ENCODE data around the gene PAN3. TPM values are rescaled to one million over a fixed set of nuclear protein-coding genes. Genes with fewer than 3 reads are reported as not detected.
A peak's percentile ranks its signal among the peaks of the same experiment; 100 is the strongest.
"Not testable (repeated sequence)": the region's sequence is repeated elsewhere in the genome, so short reads cannot be mapped to it uniquely, and the experiment has no call there.

The PAN3 gene
- total and polyA plus RNA-seq, 8 donors = 12.4 to 26.4 (median 16.3) TPM

DNA sequence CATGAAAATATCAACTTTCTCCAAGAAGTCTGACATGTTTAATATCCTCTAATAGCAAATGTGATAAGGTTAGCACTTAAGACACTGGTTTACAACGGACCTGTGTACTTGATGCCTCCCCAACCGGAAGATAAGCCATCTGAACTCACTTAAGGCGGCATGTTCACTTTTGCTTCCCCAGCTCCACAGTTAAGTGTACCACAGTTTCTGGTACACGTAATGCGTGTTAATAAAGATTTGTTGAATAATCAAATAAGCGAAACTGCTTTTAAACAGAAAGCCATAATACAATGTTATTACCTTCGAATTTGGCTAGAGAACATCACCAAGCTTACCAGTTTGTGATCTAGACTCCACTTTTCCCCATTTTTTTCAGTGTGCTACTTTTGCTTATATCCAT, 1.4 kb upstream of the PAN3 start:
- FAIRE-seq (no peak), ATAC-seq (no peak), DNase-seq (no peak)
- Histone ChIP-seq H3K27ac (no peak overlapping the region), H3K4me1 (peaks cover 0 to 14% (median 3%) of the 10 kb centered on the region in 3 donors), H3K4me3 (peak overlapping the region in 3 of 4 donors; percentile 96 to 99 (median 98)), H3K27me3 (no peaks in the 10 kb centered on the region), H3K36me3 (no peaks in the 10 kb centered on the region), H3K9me3 (no peaks in the 10 kb centered on the region)
- TF ChIP-seq, protein P1, sequence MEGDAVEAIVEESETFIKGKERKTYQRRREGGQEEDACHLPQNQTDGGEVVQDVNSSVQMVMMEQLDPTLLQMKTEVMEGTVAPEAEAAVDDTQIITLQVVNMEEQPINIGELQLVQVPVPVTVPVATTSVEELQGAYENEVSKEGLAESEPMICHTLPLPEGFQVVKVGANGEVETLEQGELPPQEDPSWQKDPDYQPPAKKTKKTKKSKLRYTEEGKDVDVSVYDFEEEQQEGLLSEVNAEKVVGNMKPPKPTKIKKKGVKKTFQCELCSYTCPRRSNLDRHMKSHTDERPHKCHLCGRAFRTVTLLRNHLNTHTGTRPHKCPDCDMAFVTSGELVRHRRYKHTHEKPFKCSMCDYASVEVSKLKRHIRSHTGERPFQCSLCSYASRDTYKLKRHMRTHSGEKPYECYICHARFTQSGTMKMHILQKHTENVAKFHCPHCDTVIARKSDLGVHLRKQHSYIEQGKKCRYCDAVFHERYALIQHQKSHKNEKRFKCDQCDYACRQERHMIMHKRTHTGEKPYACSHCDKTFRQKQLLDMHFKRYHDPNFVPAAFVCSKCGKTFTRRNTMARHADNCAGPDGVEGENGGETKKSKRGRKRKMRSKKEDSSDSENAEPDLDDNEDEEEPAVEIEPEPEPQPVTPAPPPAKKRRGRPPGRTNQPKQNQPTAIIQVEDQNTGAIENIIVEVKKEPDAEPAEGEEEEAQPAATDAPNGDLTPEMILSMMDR (IDR thresholded peaks at IDR 0.05) = no peak
- WGBS, 2 donors = 21 to 24% methylated on average over 7 of the region's 7 CpGs
- intact Hi-C loops (cut with DNase I) = no loop called here

DNA sequence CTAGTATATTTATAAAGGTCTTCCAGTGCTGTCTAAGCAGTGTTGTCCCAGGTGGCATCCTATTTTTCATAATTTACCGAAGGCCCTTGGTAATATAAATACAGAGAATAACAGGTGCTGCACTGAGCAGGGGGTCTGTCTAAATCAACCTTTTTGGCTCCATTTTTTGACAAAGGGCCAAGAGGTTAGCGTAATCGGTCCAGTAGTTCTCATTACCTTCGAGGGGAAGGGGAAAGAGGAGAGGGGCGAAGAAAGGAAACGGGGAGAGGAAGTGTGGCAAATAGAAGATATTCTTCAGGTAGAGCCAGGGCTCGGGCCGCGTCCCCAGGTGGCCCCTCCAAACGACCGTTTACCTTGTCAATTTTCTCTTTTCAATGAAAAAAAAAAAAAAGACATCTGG, 749 bp upstream of the PAN3 start:
- FAIRE-seq (no peak), DNase-seq (peak in 2 of 6 donors; percentile 16 to 29), ATAC-seq (no peak)
- peak overlapping the region; percentile 85 to 99 (median 97) for H3K4me3 ChIP-seq
- no peaks in the 10 kb centered on the region for H3K36me3 ChIP-seq
- peak overlapping the region; percentile 91 to 99 (median 98) for H3K27ac ChIP-seq
- intact Hi-C loops (cut with DNase I) = no loop called here
- TF ChIP-seq, protein P1 (IDR thresholded peaks at IDR 0.05) = no peak
- H3K4me1 ChIP-seq = peaks cover 0 to 16% (median 6%) of the 10 kb centered on the region in 3 donors
- 0 to 1% methylated on average over 11 of the region's 11 CpGs for WGBS, 2 donors
- no peaks in the 10 kb centered on the region for H3K9me3 ChIP-seq
- no peaks in the 10 kb centered on the region for H3K27me3 ChIP-seq

DNA sequence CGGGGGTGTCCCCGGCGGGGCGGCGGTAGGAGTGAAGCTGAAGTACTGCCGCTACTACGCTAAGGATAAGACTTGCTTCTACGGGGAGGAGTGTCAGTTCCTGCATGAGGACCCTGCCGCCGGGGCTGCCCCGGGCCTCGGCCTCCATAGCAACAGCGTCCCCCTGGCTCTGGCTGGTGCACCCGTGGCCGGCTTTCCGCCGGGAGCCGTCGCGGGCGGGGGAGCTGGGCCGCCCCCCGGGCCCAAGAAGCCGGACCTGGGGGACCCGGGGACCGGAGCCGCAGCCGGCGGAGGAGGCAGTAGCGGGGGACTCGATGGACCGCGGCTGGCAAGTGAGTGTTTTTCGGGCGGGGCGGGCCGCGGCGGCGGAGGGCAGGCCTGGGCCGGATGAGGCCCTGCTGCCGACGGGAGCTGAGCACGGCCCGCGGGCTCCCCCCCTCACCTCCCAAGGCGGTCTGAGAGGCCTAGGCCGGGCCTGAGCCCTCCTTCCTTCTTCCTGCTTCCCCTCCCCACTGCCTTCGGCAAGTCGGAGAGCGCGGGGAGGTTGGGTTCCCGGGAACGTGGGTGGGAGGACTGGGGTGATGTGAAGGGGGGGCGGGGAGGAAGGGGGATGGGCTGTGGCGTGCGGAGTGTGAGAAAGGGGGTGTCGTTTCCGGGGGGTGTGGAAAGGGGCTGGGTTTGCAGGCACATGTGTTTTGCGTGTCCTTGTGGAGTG, 568 bp downstream of the PAN3 start:
- H3K4me1 ChIP-seq = peaks cover 0 to 16% (median 9%) of the 10 kb centered on the region in 3 donors
- H3K27ac ChIP-seq = peak overlapping the region; percentile 91 to 99 (median 98)
- intact Hi-C loops (cut with DNase I) = no loop called here
- WGBS, 2 donors = 1% methylated on average over 44 to 59 of the region's 60 CpGs
- H3K4me3 ChIP-seq = peak overlapping the region; percentile 85 to 99 (median 97)
- H3K27me3 ChIP-seq = no peaks in the 10 kb centered on the region
- ATAC-seq = peak; percentile 72 to 81 (median 78)
- DNase-seq = peak; percentile 79 to 92 (median 84)
- H3K36me3 ChIP-seq = no peaks in the 10 kb centered on the region
- TF ChIP-seq, protein P1 (IDR thresholded peaks at IDR 0.05) = no peak
- FAIRE-seq = no peak
- H3K9me3 ChIP-seq = no peaks in the 10 kb centered on the region

DNA sequence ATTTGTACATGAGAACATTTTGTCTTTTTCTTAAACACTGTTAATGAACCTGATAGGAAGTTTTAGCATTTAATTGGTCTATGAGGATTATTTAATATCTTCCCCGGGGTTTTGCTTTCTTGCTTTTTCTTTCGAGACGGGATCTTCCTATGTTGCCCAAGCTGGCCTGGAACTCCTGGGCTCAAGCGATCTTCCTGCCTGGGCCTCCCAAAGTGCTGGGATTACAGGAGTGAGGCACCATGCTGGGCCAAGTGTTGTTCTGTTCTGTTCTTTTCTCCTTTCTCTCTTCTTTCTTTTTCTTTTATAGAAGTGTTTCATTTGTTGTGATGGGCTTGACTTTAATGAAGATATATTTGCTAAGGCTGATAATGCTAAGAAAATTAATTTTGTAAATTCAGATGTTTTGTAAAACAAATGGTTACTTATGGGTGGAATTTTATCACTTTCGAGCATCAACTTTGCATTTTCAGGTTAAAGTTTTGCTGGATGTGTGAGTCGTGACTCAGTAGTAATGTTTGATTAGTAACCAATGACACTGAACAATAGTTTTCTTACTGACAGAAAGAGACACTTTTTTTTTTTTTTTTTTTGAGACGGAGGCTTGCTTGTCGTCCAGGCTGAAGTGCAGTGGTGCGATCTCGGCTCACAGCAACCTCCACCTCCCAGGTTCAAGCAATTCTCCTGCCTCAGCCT, 2.2 kb downstream of the PAN3 start:
- H3K4me3 ChIP-seq = peak overlapping the region in 3 of 4 donors; percentile 96 to 99 (median 98)
- FAIRE-seq (no peak), DNase-seq (no peak), ATAC-seq (no peak)
- TF ChIP-seq, protein P1 (IDR thresholded peaks at IDR 0.05) = no peak
- intact Hi-C loops (cut with DNase I) = no loop called here
- H3K9me3 ChIP-seq = no peaks in the 10 kb centered on the region
- peak overlapping the region in 1 of 4 donors; percentile 99 for H3K27ac ChIP-seq
- 55 to 59% methylated on average over 10 of the region's 10 CpGs for WGBS, 2 donors
- H3K4me1 ChIP-seq = peaks cover 0 to 23% (median 15%) of the 10 kb centered on the region in 3 donors
- no peaks in the 10 kb centered on the region for H3K27me3 ChIP-seq
- H3K36me3 ChIP-seq = no peaks in the 10 kb centered on the region

DNA sequence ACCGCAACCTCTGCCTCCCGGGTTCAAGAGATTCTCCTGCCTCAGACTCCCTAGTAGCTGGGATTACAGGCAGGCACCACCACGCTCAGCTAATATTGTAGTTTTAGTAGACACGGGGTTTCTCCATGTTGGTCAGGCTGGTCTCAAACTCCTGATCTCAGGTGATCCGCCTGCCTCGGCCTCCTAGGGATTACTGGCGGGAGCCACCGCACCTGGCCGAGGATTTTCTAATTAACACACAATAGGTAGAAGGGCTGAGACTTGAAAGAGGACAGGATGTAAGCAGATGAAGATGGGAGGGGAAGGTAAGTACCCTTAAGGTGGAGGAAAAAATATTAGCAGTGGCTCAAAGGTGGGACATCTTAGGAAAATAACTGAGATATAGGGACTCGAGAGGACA, 3.2 kb downstream of the PAN3 start:
- H3K27me3 ChIP-seq; intact Hi-C loops (cut with DNase I); H3K4me3 ChIP-seq; H3K9me3 ChIP-seq; H3K36me3 ChIP-seq; DNase-seq; FAIRE-seq; ATAC-seq; H3K27ac ChIP-seq: not testable (repeated sequence)
- WGBS, 2 donors = 52 to 54% methylated on average over 10 of the region's 10 CpGs
- H3K4me1 ChIP-seq = peaks cover 0 to 23% (median 15%) of the 10 kb centered on the region in 3 donors
